Stimulated activated naive CD8-positive, alpha-beta T cell treated with anti-CD3 and anti-CD28 coated beads, Interleukin-15, Interleukin-2, amounts not matched to agents 100 ng/mL and 50 ng/mL, for 24 hours (primary cell): Measurements from ENCODE around the gene E2F4.
A peak's percentile ranks its signal among the peaks of the same experiment; 100 is the strongest.

ENCODE experiments used
- H3K27ac Mint-ChIP-seq: one replicate; pipeline ENCODE4 v1.8.0; 2021; ENCODE audit warnings: mild to moderate bottlenecking, mixed read lengths
- H3K27me3 Mint-ChIP-seq: one replicate; pipeline ENCODE4 v1.8.0; 2021; ENCODE audit warnings: mixed read lengths
- H3K36me3 Mint-ChIP-seq: one replicate; pipeline ENCODE4 v1.8.0; 2021; ENCODE audit warnings: low read depth, mixed read lengths
- H3K4me1 Mint-ChIP-seq: one replicate; pipeline ENCODE4 v1.8.0; 2021; ENCODE audit warnings: low read depth, mixed read lengths
- H3K4me3 Mint-ChIP-seq: one replicate; pipeline ENCODE4 v1.8.0; 2021; ENCODE audit warnings: mild to moderate bottlenecking, mixed read lengths
- H3K9me3 Mint-ChIP-seq: one replicate; pipeline ENCODE4 v1.8.0; 2021; ENCODE audit warnings: mixed read lengths

E2F4 gene

GRCh38 chr16:67165121-67166078 lies 26.6 kb upstream of the E2F4 start:
- H3K9me3 Mint-ChIP-seq, result no peaks in the 10 kb centered on the region
- no peak overlapping the region for H3K4me3 Mint-ChIP-seq
- H3K36me3 Mint-ChIP-seq, result no peaks in the 10 kb centered on the region
- H3K4me1 Mint-ChIP-seq, result peaks cover 43% of the 10 kb centered on the region
- peaks cover 67% of the 10 kb centered on the region for H3K27me3 Mint-ChIP-seq
- H3K27ac Mint-ChIP-seq, result no peak overlapping the region

- Mint-ChIP-seq H3K4me3 (no peak overlapping the region), H3K27ac (no peak overlapping the region), H3K27me3 (peaks cover 68% of the 10 kb centered on the region), H3K36me3 (no peaks in the 10 kb centered on the region), H3K4me1 (peaks cover 41% of the 10 kb centered on the region), H3K9me3 (no peaks in the 10 kb centered on the region)
Observed at GRCh38 chr16:67166110-67166547, 25.8 kb upstream of the E2F4 start.

GRCh38 chr16:67166598-67167168 lies 25.3 kb upstream of the E2F4 start:
- H3K27ac Mint-ChIP-seq, result no peak overlapping the region
- H3K9me3 Mint-ChIP-seq, result no peaks in the 10 kb centered on the region
- H3K36me3 Mint-ChIP-seq, result no peaks in the 10 kb centered on the region
- peaks cover 70% of the 10 kb centered on the region for H3K27me3 Mint-ChIP-seq
- H3K4me3 Mint-ChIP-seq, result no peak overlapping the region
- peaks cover 39% of the 10 kb centered on the region for H3K4me1 Mint-ChIP-seq

GRCh38 chr16:67167588-67167987 lies 24.4 kb upstream of the E2F4 start:
- peaks cover 70% of the 10 kb centered on the region for H3K27me3 Mint-ChIP-seq
- no peaks in the 10 kb centered on the region for H3K9me3 Mint-ChIP-seq
- H3K27ac Mint-ChIP-seq, result no peak overlapping the region
- H3K4me3 Mint-ChIP-seq, result no peak overlapping the region
- H3K4me1 Mint-ChIP-seq, result peaks cover 30% of the 10 kb centered on the region
- no peaks in the 10 kb centered on the region for H3K36me3 Mint-ChIP-seq

- Mint-ChIP-seq H3K4me1 (peaks cover 35% of the 10 kb centered on the region), H3K9me3 (no peaks in the 10 kb centered on the region), H3K27ac (no peak overlapping the region), H3K4me3 (no peak overlapping the region), H3K27me3 (peaks cover 77% of the 10 kb centered on the region), H3K36me3 (no peaks in the 10 kb centered on the region)
Observed at GRCh38 chr16:67169011-67169451, 22.9 kb upstream of the E2F4 start.

- Mint-ChIP-seq H3K4me3 (peak overlapping the region; percentile 70), H3K4me1 (peaks cover 34% of the 10 kb centered on the region), H3K36me3 (no peaks in the 10 kb centered on the region), H3K27me3 (peaks cover 74% of the 10 kb centered on the region), H3K9me3 (no peaks in the 10 kb centered on the region), H3K27ac (peak overlapping the region; percentile 49)
Observed at GRCh38 chr16:67169642-67170167, 22.2 kb upstream of the E2F4 start.

- peak within 1 kb of the TSS; percentile 70 for H3K4me3 Mint-ChIP-seq
- H3K27ac Mint-ChIP-seq, result peak within 1 kb of the TSS; percentile 49
- peaks cover 29% of the 10 kb centered on the region for H3K4me1 Mint-ChIP-seq
- H3K27me3 Mint-ChIP-seq, result peaks cover 72% of the 10 kb centered on the region
- no peaks in the 10 kb centered on the region for H3K36me3 Mint-ChIP-seq
- no peaks in the 10 kb centered on the region for H3K9me3 Mint-ChIP-seq
Observed at GRCh38 chr16:67170168-67170948, 21.6 kb upstream of the E2F4 start, which contains the start of gene NOL3. NOL3 (plus strand) TSS chr16:67170538.

- Mint-ChIP-seq H3K4me3 (peak overlapping the region; percentile 62), H3K27ac (no peak overlapping the region), H3K36me3 (no peaks in the 10 kb centered on the region), H3K27me3 (peaks cover 77% of the 10 kb centered on the region), H3K9me3 (no peaks in the 10 kb centered on the region), H3K4me1 (peaks cover 27% of the 10 kb centered on the region)
Observed at GRCh38 chr16:67170949-67171649, 20.9 kb upstream of the E2F4 start.

- Mint-ChIP-seq H3K27me3 (peaks cover 75% of the 10 kb centered on the region), H3K4me1 (peaks cover 39% of the 10 kb centered on the region), H3K4me3 (peak overlapping the region; percentile 81), H3K27ac (peak overlapping the region; percentile 76), H3K9me3 (no peaks in the 10 kb centered on the region), H3K36me3 (no peaks in the 10 kb centered on the region)
Observed at GRCh38 chr16:67173323-67173722, 18.6 kb upstream of the E2F4 start.

GRCh38 chr16:67173808-67174705 lies 17.9 kb upstream of the E2F4 start:
- Mint-ChIP-seq H3K27ac (peak overlapping the region; percentile 76), H3K4me3 (peak overlapping the region; percentile 81)

GRCh38 chr16:67174706-67175231 lies 17.2 kb upstream of the E2F4 start:
- no peak overlapping the region for H3K27ac Mint-ChIP-seq
- peaks cover 43% of the 10 kb centered on the region for H3K4me1 Mint-ChIP-seq
- no peaks in the 10 kb centered on the region for H3K9me3 Mint-ChIP-seq
- H3K4me3 Mint-ChIP-seq, result no peak overlapping the region
- H3K27me3 Mint-ChIP-seq, result peaks cover 69% of the 10 kb centered on the region
- no peaks in the 10 kb centered on the region for H3K36me3 Mint-ChIP-seq

More at GRCh38 chr16:67173808-67174705, 17.9 kb upstream of the E2F4 start:
- peaks cover 73% of the 10 kb centered on the region for H3K27me3 Mint-ChIP-seq
- no peaks in the 10 kb centered on the region for H3K36me3 Mint-ChIP-seq
- H3K4me1 Mint-ChIP-seq, result peaks cover 45% of the 10 kb centered on the region
- H3K9me3 Mint-ChIP-seq, result no peaks in the 10 kb centered on the region

GRCh38 chr16:67176662-67177061 lies 15.3 kb upstream of the E2F4 start:
- peaks cover 33% of the 10 kb centered on the region for H3K4me1 Mint-ChIP-seq
- peaks cover 55% of the 10 kb centered on the region for H3K27me3 Mint-ChIP-seq
- no peak overlapping the region for H3K4me3 Mint-ChIP-seq
- no peaks in the 10 kb centered on the region for H3K36me3 Mint-ChIP-seq
- no peaks in the 10 kb centered on the region for H3K9me3 Mint-ChIP-seq
- H3K27ac Mint-ChIP-seq, result no peak overlapping the region
